GM12878 (cell line): ENCODE results near the gene CYP3A4. TPM values are rescaled to one million over a fixed set of nuclear protein-coding genes. Genes with fewer than 3 reads are reported as not detected.

ENCODE experiments used
- BACH1 ChIP-seq: fragments of 450-650 bp; IDR thresholded peaks from 2 replicates; pipeline ENCODE4 v1.6.1; 2017; ENCODE audit warnings: mild to moderate bottlenecking, borderline replicate concordance
- BHLHE40 ChIP-seq, 2 experiments: fragments of 450-650 bp in 1 of 2; IDR thresholded peaks; 2 replicates each; pipeline ENCODE4 v1.6.1; 2011 to 2017; ENCODE audit warnings: low read depth in 2 of 2, borderline replicate concordance in 1 of 2, improper control_type of control experiment in 1 of 2, low read length in 1 of 2, mild to moderate bottlenecking in 1 of 2
- CBX5 ChIP-seq: sonication (generic); IDR thresholded peaks from 2 replicates; pipeline ENCODE4 v1.6.1; 2016; ENCODE audit warnings: low read depth, moderate library complexity, mild to moderate bottlenecking, inconsistent platforms
- CTCF ChIP-seq, 3 experiments: IDR thresholded peaks in 2 of 3; conservative IDR thresholded peaks in 1 of 3; 2 replicates each; pipeline ENCODE4 v1.5.1; 2011; ENCODE audit warnings: low read depth in 3 of 3, low read length in 3 of 3, mild to moderate bottlenecking in 3 of 3, control low read depth in 2 of 3, moderate library complexity in 2 of 3, inconsistent platforms in 1 of 3, mixed read lengths in 1 of 3; ENCODE audit not compliant: control insufficient read depth in 2 of 3, insufficient read depth in 1 of 3; ENCODE audit errors: extremely low read depth in 1 of 3
- EP300 ChIP-seq, 2 experiments: fragments of 150-350 bp in 1 of 2; IDR thresholded peaks; 2 replicates each; pipeline ENCODE4 v1.6.1; 2011 to 2012; ENCODE audit warnings: low read depth in 2 of 2, low read length in 2 of 2, borderline replicate concordance in 1 of 2, improper control_type of control experiment in 1 of 2, inconsistent platforms in 1 of 2; ENCODE audit not compliant: control insufficient read depth in 1 of 2
- ETV6 ChIP-seq, 2 experiments: fragments of 450-650 bp in 1 of 2; IDR thresholded peaks in 1 of 2; conservative IDR thresholded peaks in 1 of 2; 2 replicates each; pipeline ENCODE4 v1.6.1; 2014; ENCODE audit warnings: antibody characterized with exemption in 1 of 2, borderline replicate concordance in 1 of 2, low read depth in 1 of 2, mild to moderate bottlenecking in 1 of 2, moderate library complexity in 1 of 2
- HDAC6 ChIP-seq: fragments of 200-600 bp; sonication (generic); IDR thresholded peaks from one replicate; pipeline ENCODE4 v1.8.0; 2017; ENCODE audit warnings: antibody characterized with exemption; ENCODE audit not compliant: unreplicated experiment
- IRF4 ChIP-seq: IDR thresholded peaks from 2 replicates; pipeline ENCODE4 v1.6.1; 2011; ENCODE audit warnings: low read depth, low read length
- JUNB ChIP-seq: IDR thresholded peaks from 2 replicates; pipeline ENCODE4 v1.6.1; 2016; ENCODE audit warnings: antibody characterized with exemption, mild to moderate bottlenecking
- KAT2A ChIP-seq: conservative IDR thresholded peaks from 2 replicates; pipeline ENCODE4 v1.6.1; 2011; ENCODE audit warnings: low read depth, low read length; ENCODE audit not compliant: control insufficient read depth
- MEF2A ChIP-seq: IDR thresholded peaks from 2 replicates; pipeline ENCODE4 v1.6.1; 2011; ENCODE audit warnings: low read depth, mild to moderate bottlenecking, low read length, moderate library complexity; ENCODE audit not compliant: insufficient read depth
- MTA3 ChIP-seq: IDR thresholded peaks from 2 replicates; pipeline ENCODE4 v1.6.1; 2012; ENCODE audit warnings: low read length, inconsistent platforms, borderline replicate concordance
- MYC ChIP-seq: IDR thresholded peaks from 2 replicates; pipeline ENCODE4 v1.6.1; 2011; ENCODE audit warnings: mild to moderate bottlenecking, low read length, moderate library complexity, inconsistent platforms; ENCODE audit not compliant: insufficient read depth, insufficient replicate concordance, insufficient read length, severe bottlenecking
- NFXL1 ChIP-seq: fragments of 450-650 bp; IDR thresholded peaks from 2 replicates; pipeline ENCODE4 v1.6.1; 2017; ENCODE audit warnings: antibody characterized with exemption, mild to moderate bottlenecking, borderline replicate concordance
- PAX5 ChIP-seq: IDR thresholded peaks from 2 replicates; pipeline ENCODE4 v1.6.1; 2011; ENCODE audit warnings: low read depth, low read length, borderline replicate concordance
- RAD51 ChIP-seq: fragments of 450-650 bp; IDR thresholded peaks from 2 replicates; pipeline ENCODE4 v1.6.1; 2016; ENCODE audit warnings: moderate library complexity, mild to moderate bottlenecking, inconsistent platforms
- RCOR1 ChIP-seq: conservative IDR thresholded peaks from 2 replicates; pipeline ENCODE4 v1.6.1; 2012; ENCODE audit warnings: low read depth, low read length, improper control_type of control experiment
- RELA ChIP-seq: fragments of 450-650 bp; IDR thresholded peaks from 2 replicates; pipeline ENCODE4 v1.8.0; 2014; ENCODE audit warnings: borderline replicate concordance; ENCODE audit not compliant: partially characterized antibody
- SMAD5 ChIP-seq: IDR thresholded peaks from 2 replicates; pipeline ENCODE4 v1.6.1; 2016; ENCODE audit warnings: antibody characterized with exemption, low read depth
- SMARCA5 ChIP-seq: fragments of 450-650 bp; IDR thresholded peaks from 2 replicates; pipeline ENCODE4 v1.6.1; 2017; ENCODE audit warnings: mild to moderate bottlenecking
- SPI1 ChIP-seq: IDR thresholded peaks from 2 replicates; pipeline ENCODE4 v1.6.1; 2011; ENCODE audit warnings: low read depth, mild to moderate bottlenecking, low read length, moderate library complexity, borderline replicate concordance; ENCODE audit not compliant: insufficient read depth
- SRF ChIP-seq, 2 experiments: IDR thresholded peaks; 2 replicates each; pipeline ENCODE4 v1.6.1; 2011; ENCODE audit warnings: low read depth in 2 of 2, low read length in 2 of 2, mild to moderate bottlenecking in 1 of 2, moderate library complexity in 1 of 2
- TCF12 ChIP-seq: IDR thresholded peaks from 2 replicates; pipeline ENCODE4 v1.6.1; 2011; ENCODE audit warnings: low read depth, mild to moderate bottlenecking, low read length
- WRNIP1 ChIP-seq: IDR thresholded peaks from 2 replicates; pipeline ENCODE4 v1.6.1; 2011; ENCODE audit warnings: low read depth, low read length, improper control_type of control experiment, borderline replicate concordance
- ZBED1 ChIP-seq: IDR thresholded peaks from 2 replicates; pipeline ENCODE4 v1.6.1; 2016; ENCODE audit warnings: borderline replicate concordance
- ZNF207 ChIP-seq: fragments of 450-650 bp; IDR thresholded peaks from 2 replicates; pipeline ENCODE4 v1.6.1; 2014; ENCODE audit warnings: antibody characterized with exemption, mild to moderate bottlenecking, borderline replicate concordance
- ZNF24 ChIP-seq: fragments of 450-650 bp; IDR thresholded peaks from 2 replicates; pipeline ENCODE4 v1.6.1; 2017; ENCODE audit warnings: antibody characterized with exemption, mild to moderate bottlenecking
- ZNF274 ChIP-seq: IDR thresholded peaks from one replicate; pipeline ENCODE4 v1.8.0; 2011; ENCODE audit not compliant: insufficient read length, insufficient read depth
- ZNF622 ChIP-seq: fragments of 450-650 bp; IDR thresholded peaks from 2 replicates; pipeline ENCODE4 v1.6.1; 2017; ENCODE audit warnings: mild to moderate bottlenecking, inconsistent platforms
- ZSCAN29 ChIP-seq: fragments of 450-650 bp; IDR thresholded peaks from 2 replicates; pipeline ENCODE4 v1.6.1; 2017; ENCODE audit warnings: mild to moderate bottlenecking, moderate library complexity
- polyA plus RNA-seq, 11 experiments: library from polyadenylated mRNA; depleted of rRNA in 4 of 11; unstranded in 6 of 11; stranded (reverse) in 5 of 11; fragments of >200 nt; fragmentation: Nextera tagmentation in 4 of 11; fragmentation: Illumina TruSeq in 1 of 11; extraction: Ambion mirVana in 4 of 11; extraction: Trizol in 1 of 11; gene quantifications; 1 replicate in 1 of 11; 2 replicates in 10 of 11; pipeline versions ENCODE4 v1.2.1 to v1.2.3, GENCODE V29; 2011 to 2016; ENCODE audit warnings: inconsistent platforms in 2 of 11, missing spikeins in 2 of 11, low read depth in 1 of 11
- total RNA-seq, 4 experiments: library from RNA; depleted of rRNA in 3 of 4; stranded (reverse); fragments of >200 nt in 3 of 4; fragmentation: Illumina TruSeq in 1 of 4; extraction: Trizol in 1 of 4; gene quantifications; 2 replicates each; pipeline versions ENCODE4 v1.2.1 to v1.2.3, GENCODE V29; 2013 to 2021
- TF ChIP-seq, protein P1 (sequence below): IDR thresholded peaks from 2 replicates; pipeline ENCODE4 v1.6.1; 2011; ENCODE audit warnings: mild to moderate bottlenecking, low read depth, low read length, moderate library complexity; ENCODE audit not compliant: insufficient replicate concordance

Gene CYP3A4
- total and polyA plus RNA-seq, 10 of the 15 experiments (the other 5 are each of a cell fraction or from before 2014, with no cell fraction given): 0.02 to 0.21 (median 0.04) TPM; not detected in 7

- TF ChIP-seq CTCF (IDR thresholded peaks at IDR 0.05 in 2 of 3, conservative IDR thresholded peaks at IDR 0.05 in 1 of 3; ENCODE audit: control insufficient read depth in 2 of 3, extremely low read depth in 1 of 3, insufficient read depth in 1 of 3, low read depth in 3 of 3, low read length in 3 of 3) (no peak), ZSCAN29 (no peak), IRF4 (0 out of 2 replicates have a peak, but pooled peaks have one; percentile 20), RCOR1 (no peak), RAD51 (no peak), NFXL1 (no peak), WRNIP1 (no peak), ZNF24 (peak; percentile 61; the same call in 1 of the 2 replicates), CBX5 (0 out of 2 replicates have a peak, but pooled peaks have one; percentile 55), ETV6 (conservative IDR thresholded peaks at IDR 0.05 in 1 of 2, IDR thresholded peaks at IDR 0.05 in 1 of 2; ENCODE audit: borderline replicate concordance in 1 of 2, low read depth in 1 of 2) (no peak), JUNB (peak; percentile 80), HDAC6 (no peak), KAT2A (no peak), ZNF622 (no peak), ZNF207 (no peak), ZBED1 (no peak), MYC (no peak), MEF2A (peak; percentile 92), ZNF274 (no peak), EP300 (IDR thresholded peaks at IDR 0.05; ENCODE audit: borderline replicate concordance in 1 of 2, control insufficient read depth in 1 of 2, low read depth in 2 of 2, low read length in 2 of 2) (no peak; a peak in 1 of 4 replicates), MTA3 (peak; percentile 83; the same call in 1 of the 2 replicates), SMARCA5 (no peak), PAX5 (0 out of 2 replicates have a peak, but pooled peaks have one; percentile 19), RELA (no peak), BHLHE40 (IDR thresholded peaks at IDR 0.05; ENCODE audit: borderline replicate concordance in 1 of 2, low read depth in 2 of 2, low read length in 1 of 2) (peak in 1 of 2 experiments; percentile 20; a peak in 1 of 4 replicates), BACH1 (no peak; the same call in 1 of the 2 replicates), SPI1 (peak; percentile 25; the same call in 1 of the 2 replicates), SMAD5 (no peak), SRF (IDR thresholded peaks at IDR 0.05; ENCODE audit: low read depth in 2 of 2, low read length in 2 of 2) (no peak), TCF12 (no peak)
- TF ChIP-seq, protein P1, sequence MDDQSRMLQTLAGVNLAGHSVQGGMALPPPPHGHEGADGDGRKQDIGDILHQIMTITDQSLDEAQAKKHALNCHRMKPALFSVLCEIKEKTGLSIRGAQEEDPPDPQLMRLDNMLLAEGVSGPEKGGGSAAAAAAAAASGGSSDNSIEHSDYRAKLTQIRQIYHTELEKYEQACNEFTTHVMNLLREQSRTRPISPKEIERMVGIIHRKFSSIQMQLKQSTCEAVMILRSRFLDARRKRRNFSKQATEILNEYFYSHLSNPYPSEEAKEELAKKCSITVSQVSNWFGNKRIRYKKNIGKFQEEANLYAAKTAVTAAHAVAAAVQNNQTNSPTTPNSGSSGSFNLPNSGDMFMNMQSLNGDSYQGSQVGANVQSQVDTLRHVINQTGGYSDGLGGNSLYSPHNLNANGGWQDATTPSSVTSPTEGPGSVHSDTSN: no peak
Observed at GRCh38 chr7:99767662-99768061, 16.3 kb downstream of the CYP3A4 start (continued).
